ENCODE measurements around the gene ZNF385D. TPM values are rescaled to one million over a fixed set of nuclear protein-coding genes. Genes with fewer than 3 reads are reported as not detected.

ZNF385D gene
- total RNA-seq, 3 donors from 2014 or later = 3.2 to 4.3 (median 3.8) TPM

- Histone ChIP-seq H3K4me1 (no peaks in the 10 kb centered on the region), H3K27ac (no peak overlapping the region), H3K4me3 (no peak overlapping the region), H3K9me3 (no peaks in the 10 kb centered on the region), H3K27me3 (no peaks in the 10 kb centered on the region), H3K36me3 (no peaks in the 10 kb centered on the region)
- intact Hi-C loops (cut with DNase I; ENCODE audit: low total_unique reads) = no loop called here
- TF ChIP-seq POLR2AphosphoS5 (IDR thresholded peaks at IDR 0.05) (no peak), POLR2A (IDR thresholded peaks at IDR 0.05) (no peak), CTCF (IDR thresholded peaks at IDR 0.05) (no peak)
- DNase-seq (ENCODE audit: low spot score in 2 of 2) = no peak
These were observed 210.7 kb downstream of the ZNF385D start for GRCh38 chr3:21540265-21540664.

DNA sequence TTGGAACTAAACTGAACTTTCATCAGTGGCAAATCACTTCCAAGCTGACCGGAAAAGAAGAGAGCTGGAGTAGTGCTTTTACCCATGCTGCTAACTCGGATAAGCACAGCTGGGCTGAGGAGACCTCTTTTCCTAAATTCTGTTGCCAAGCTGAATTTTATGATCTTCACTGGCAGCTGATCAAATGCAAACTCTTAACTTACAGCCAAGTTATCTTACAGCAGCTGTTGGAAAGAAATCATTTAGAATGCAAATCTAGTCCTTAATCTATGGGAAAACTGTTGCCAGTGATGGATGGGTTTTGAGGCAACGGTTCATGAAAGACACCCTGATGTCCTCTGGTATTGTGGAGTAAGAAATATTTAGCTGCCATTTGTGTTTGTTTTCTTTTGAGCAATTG lies 216.5 kb downstream of the ZNF385D start:
- Histone ChIP-seq H3K27ac (no peak overlapping the region), H3K36me3 (no peaks in the 10 kb centered on the region), H3K4me3 (no peak overlapping the region), H3K4me1 (no peaks in the 10 kb centered on the region), H3K27me3 (no peaks in the 10 kb centered on the region), H3K9me3 (no peaks in the 10 kb centered on the region)
- intact Hi-C loops (cut with DNase I; ENCODE audit: low total_unique reads) = no loop called here
- no peak for TF ChIP-seq CTCF (IDR thresholded peaks at IDR 0.05)
- DNase-seq (ENCODE audit: low spot score in 2 of 2) = no peak

DNA sequence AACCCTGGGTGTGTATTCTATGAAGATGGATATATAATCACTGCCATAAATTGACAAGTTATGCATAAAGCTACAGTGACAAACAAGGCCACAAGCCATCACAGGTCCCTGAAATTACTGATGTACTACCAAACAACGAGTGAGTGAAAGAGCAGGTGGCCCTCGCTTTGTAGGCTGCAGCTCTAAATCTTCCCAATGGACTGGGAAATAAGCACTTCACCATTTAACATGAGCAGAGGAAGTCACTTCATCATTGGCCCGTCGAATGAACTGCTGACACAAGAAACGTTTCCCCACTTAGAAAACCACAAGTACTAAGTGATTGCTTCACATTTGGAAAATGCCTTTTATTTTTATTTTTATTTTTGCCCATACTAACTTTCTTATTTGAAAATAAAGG lies 218.0 kb downstream of the ZNF385D start:
- H3K9me3 ChIP-seq = no peaks in the 10 kb centered on the region
- no peak overlapping the region for H3K4me3 ChIP-seq
- no peaks in the 10 kb centered on the region for H3K27me3 ChIP-seq
- DNase-seq (ENCODE audit: low spot score in 2 of 2) = no peak
- no peak overlapping the region for H3K27ac ChIP-seq
- H3K36me3 ChIP-seq = no peaks in the 10 kb centered on the region
- TF ChIP-seq CTCF (IDR thresholded peaks at IDR 0.05) = no peak
- TF ChIP-seq POLR2A (IDR thresholded peaks at IDR 0.05) = no peak
- TF ChIP-seq POLR2AphosphoS5 (IDR thresholded peaks at IDR 0.05) = no peak
- no peaks in the 10 kb centered on the region for H3K4me1 ChIP-seq
- intact Hi-C loops (cut with DNase I; ENCODE audit: low total_unique reads) = no loop called here

- Histone ChIP-seq H3K27ac (no peak overlapping the region), H3K9me3 (no peaks in the 10 kb centered on the region), H3K36me3 (no peaks in the 10 kb centered on the region), H3K4me1 (no peaks in the 10 kb centered on the region), H3K4me3 (no peak overlapping the region), H3K27me3 (no peaks in the 10 kb centered on the region)
- no peak for DNase-seq (ENCODE audit: low spot score in 2 of 2)
- no peak for TF ChIP-seq CTCF (IDR thresholded peaks at IDR 0.05)
- no peak for TF ChIP-seq POLR2A (IDR thresholded peaks at IDR 0.05)
- no peak for TF ChIP-seq POLR2AphosphoS5 (IDR thresholded peaks at IDR 0.05)
- intact Hi-C loops (cut with DNase I; ENCODE audit: low total_unique reads) = no loop called here
These were observed 219.1 kb downstream of the ZNF385D start for GRCh38 chr3:21531909-21532308.

DNA sequence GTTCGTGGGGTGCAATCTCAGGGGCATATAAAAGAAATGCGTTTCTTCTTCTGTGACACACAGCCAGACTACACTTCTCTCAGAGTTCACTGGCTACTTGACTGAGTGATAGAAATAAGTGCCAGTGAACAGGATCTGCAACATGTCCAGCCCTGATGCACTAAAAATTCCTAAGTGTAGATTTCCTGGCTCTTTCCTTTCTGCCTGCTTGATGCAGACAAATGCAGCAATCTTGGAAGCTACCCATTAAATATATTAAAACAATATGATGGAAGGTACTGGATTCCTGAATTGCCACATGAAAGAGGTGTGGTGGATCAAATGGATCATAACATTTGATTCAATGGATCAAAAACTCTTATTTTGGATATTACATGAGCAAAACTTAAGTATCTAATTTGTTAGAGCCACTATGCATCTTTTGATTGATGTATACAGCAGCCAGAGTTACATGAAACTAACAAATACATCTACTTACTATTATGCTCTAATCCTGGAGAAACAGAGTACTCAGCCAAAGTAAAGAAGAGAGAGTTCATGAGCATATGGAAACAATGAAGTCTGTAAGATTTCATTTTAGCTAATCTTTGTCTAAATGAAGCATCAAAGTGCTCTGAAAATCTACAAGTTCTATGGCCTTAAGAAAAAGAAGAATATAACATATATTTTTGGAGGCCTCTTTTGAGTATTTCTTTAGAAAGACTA lies 222.6 kb downstream of the ZNF385D start:
- intact Hi-C loops (cut with DNase I; ENCODE audit: low total_unique reads) = no loop called here
- H3K27me3 ChIP-seq = no peaks in the 10 kb centered on the region

More for the DNA sequence above, 222.6 kb downstream of the ZNF385D start:
- no peak for DNase-seq (ENCODE audit: low spot score in 2 of 2)
- Histone ChIP-seq H3K4me3 (no peak overlapping the region), H3K9me3 (no peaks in the 10 kb centered on the region), H3K36me3 (no peaks in the 10 kb centered on the region), H3K27ac (no peak overlapping the region), H3K4me1 (no peaks in the 10 kb centered on the region)
- TF ChIP-seq CTCF (IDR thresholded peaks at IDR 0.05) (no peak), POLR2AphosphoS5 (IDR thresholded peaks at IDR 0.05) (no peak), POLR2A (IDR thresholded peaks at IDR 0.05) (no peak)
